UCSD-AML1 (cell line): ENCODE data around the gene C14orf119.
"Not testable (repeated sequence)": the region's sequence is repeated elsewhere in the genome, so short reads cannot be mapped to it uniquely, and the experiment has no call there.

Experiments
- DNase-seq: peaks from one replicate; lab custom pipeline; 2025; ENCODE audit not compliant: unreplicated experiment; lab: John Stamatoyannopoulos, UW

Gene C14orf119

DNA sequence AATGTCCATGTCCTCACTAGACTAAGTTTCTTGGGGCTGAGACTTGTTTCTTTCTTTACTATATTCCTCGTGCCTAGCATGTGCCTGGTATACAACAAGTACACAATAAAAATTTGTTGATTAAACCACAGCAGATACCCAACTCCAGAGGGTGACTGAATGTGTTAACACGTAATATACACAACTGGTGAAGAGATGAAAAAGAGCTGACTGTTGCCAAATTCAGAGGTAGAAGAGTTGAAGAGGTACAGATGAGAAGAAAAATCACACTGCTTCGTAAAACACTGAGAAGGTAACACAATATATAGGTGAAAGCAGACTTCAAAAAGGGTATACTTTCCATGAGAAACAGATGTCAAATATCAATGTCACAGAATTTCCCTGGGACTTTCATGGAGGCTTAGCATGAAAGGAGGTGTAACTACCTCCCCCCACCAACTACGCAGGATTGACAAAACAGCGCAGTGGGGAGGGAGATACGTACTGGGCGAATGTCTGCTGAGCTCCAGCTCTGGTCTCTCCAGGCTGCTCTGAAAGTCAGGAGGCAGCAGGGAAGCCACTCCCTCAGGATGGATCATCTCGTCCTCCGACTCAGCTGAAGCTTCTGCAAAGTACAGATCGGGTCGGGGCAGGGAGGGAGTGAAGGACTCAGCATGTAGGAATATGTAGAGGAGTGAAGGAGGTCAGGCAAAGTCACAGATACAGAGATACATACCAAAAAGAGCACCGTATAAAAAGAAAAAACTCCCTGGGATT lies 5.6 kb upstream of the C14orf119 start:
- no peak for DNase-seq

DNA sequence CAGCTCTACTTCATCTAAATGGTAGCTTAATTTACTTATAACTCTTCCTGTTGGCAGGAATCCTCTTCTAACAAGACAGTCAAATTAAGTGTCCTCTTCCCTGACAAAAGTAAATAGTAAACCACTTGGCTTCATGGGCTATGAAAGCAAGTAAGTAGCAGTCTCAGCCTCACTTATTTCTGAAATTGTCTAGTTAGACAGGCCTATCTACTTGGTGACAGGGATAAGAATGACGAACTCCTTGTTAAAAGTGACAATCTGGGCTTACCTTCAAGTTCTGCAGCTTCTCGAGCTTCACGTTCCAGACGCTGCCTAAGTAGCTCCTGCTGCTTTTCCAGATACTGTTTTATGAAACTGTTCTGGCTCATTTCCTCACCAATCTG lies 5.1 kb upstream of the C14orf119 start:
- no peak for DNase-seq

DNA sequence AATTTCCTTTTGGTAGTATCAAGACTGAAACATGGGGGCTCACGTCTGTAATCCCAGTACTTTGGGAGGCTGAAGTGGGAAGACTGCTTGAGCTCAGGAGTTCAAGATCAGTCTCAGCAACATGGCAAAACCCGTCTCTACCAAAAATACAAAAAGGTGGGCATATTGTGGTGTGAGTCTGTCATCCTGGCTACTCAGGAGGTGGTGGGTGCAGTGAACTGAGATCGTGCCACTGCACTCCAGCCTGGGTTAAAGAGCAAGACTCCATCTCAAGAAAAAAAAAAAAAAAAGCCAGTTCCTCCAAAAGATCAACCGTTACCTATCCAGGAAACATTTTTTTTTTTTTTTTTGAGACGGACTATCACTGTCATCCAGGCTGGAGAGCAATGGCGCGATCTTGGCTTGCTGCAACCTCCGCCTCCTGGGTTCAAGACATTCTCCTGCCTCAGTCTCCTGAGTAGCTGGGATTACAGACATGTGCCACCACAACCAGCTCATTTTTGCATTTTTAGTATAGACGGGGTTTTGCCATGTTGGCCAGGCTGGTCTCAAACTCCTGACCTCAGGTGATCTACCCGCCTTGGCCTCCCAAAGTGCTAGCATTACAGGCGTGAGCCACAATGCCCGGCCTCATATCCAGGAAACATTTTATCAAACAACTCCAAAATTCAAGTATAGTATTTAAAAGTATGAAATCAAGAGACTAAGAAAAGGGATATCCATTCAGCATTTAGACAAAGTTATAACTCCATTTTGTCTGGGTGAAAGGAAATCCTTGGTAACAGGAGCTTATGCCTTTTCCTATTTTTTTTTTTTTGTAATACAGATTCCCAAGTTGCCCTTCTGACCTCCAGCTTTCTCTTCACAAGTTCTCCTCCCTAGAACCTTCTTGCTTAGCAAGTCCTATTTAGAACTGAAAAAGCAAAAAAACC lies 3.7 kb upstream of the C14orf119 start:
- DNase-seq = no peak

DNA sequence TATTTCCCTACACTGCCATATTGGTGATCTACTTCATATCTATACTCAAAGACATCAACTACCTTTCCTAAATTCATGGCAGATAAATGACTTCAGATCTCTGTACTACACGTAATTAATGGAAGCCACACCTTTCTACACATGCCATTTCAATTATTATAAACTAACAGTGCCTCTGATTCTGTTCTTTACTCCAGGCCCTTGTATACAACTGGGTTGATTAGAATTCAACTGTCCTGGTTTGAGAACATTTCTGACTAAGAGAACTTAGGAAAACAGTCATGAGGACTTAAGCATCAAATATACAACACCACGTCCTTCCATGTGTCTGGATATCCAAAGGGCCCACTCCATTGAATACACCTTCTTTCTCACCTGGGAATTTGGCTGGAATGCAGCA lies 2.2 kb upstream of the C14orf119 start:
- no peak for DNase-seq

DNA sequence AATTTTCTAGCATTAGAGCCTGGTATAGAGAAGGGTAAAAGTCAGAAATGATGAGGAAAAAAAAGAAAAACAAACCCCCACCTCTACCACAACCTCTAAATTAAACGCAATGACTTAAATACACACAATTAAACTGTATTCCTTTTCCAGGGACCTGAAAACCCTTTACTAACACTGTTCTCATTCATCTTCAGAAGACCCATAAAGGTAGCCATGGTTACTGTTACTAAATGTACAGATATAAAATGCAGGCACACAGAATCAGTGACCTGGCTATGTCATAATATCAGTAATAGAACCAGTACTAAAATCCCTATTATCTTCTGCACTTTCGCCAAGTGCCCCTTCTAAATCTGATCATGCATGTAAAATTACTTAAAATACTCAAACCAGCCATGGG lies 1.8 kb upstream of the C14orf119 start:
- DNase-seq = no peak

DNA sequence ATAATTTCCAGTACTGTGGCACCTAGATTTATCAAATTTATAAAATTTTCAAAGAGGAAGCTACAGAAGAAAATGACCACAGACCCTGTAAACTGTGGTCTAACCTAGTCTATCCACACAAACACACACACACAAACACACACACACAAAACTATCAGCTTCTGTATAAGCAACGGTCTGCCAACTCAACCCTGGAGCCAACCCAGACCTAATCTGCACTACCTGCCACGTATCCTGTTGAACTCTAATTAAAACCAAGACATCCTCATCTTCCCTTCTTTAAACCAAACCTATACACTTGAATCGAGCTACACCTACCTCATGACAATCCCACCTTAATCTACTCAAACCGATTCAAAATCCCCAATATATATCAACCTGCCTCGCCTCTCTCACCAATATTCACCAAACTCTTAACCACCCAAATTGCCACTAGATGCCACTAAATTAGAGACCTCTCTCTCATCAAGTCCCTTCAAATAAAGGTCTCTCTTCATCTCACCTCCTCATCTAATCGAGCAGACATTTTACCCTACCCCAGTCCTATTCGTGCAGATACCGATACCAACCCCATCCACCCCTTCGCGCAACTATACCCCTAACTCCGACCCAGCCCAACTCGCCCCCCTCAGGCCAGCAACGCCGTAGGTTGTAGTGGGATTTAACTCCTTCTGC lies 1.2 kb upstream of the C14orf119 start:
- DNase-seq = no peak

DNA sequence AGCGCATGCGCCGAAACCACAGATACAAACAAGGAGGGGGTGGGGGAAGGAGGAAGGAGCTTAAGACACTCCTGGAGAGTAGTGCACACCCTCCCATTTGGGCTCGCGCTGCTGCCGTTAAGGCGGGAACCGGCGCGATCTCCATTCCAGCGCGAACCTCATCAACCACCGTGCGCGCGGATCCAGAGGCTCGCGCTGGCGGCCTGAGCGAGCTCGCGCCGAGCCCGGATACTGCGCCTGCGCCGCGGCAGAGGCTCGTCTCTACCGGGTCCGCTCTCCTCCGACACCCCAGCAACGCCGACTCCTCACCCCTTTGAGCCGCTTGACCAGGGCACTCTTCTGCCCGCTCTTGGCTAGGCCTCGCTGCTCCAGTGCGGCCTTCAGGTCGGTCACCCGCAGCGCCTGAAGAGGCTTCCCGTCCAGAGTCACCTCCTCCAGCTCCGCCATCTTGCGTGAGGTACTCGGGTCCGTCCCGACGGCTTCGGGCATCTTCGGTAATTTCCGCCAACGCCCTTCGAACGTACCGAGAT lies 574 bp upstream of the C14orf119 start, which contains the start of gene ACIN1:
TSS of gene ACIN1 (minus strand) at position 471 of the 530 bp plus-strand sequence. CDS start at position 447, 24 bp downstream.
- DNase-seq = no peak

DNA sequence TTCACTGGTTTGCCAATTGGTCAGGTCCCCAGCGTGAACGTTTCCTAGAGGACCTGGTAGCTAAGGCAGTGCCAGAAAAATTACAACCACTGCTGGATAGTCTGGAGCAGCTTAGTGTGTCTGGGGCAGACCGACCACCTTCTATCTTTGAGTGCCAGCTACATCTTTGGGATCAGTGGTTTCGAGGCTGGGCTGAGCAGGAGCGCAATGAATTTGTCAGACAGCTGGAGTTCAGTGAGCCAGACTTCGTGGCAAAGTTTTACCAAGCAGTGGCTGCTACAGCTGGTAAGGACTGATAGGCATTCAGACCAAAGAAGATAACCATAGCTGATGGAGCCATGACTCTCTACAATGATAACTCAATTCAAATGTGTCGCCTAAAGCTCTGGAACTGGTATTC lies 2.5 kb downstream of the C14orf119 start:
- no peak for DNase-seq

DNA sequence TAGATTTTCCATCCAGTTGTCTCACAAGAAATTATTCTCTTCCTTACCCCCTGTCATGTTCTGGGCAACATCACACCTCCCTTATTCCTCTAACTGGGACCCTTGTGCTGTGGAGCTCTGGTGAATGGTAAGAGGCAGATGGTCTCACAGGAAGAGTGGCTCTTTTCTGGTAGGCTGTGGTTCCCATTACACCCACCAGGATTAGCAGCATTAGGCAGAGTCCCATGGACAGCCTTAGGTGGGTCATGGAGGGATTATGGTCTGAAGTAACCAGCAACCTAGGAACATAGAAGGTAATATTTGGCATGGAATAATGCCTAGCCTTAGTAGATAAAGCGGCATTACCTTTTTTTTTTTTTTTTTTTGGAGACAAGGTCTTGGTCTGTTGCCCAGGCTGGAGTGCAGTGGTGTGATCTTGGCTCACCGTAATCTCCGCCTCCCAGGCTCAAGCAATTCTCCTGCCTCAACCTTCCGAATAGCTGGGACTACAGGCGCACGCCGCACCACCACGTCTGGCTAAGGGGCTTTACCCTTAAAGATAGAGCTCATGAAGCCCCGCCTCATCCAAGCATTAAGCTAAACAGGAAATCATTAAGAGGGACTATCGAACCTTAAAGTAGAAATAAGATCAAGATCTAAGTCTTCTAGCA lies 4.0 kb downstream of the C14orf119 start:
- DNase-seq = no peak

DNA sequence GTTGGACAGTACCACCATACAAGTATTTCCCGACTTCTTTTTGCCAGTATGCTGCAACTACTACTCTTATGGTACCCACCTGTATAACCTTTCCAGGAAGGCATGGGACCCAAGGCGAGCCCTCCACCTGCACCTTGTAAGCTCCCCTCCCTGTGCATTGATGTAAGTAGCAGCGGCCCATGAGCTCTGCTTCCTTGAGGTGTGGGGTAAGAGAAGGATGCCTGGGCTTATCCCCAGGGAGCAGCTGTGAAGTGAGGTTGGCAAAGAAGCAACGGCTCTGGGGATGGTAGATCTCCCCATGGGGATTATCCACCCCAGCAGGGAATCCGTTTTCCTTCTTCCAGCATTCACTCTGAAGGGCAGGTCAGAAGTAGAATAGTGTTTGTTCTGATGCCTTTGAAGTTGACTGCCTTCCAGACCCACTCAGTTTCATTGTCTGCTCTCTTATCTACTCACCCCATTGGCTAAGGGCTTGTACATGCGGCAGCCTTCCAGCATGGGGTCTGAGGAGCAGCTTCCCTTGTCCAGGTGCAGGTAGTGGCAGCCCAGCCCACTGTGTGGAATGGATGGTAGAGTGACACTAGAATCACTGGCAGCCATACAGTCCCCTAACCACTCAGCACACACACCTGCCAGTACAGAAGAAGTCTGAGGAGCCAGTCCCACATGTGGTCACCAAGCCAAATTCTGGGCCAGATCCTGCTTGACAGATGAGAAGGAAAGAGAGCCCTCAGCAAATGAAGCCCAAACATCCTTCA lies 6.1 kb downstream of the C14orf119 start:
- no peak for DNase-seq

DNA sequence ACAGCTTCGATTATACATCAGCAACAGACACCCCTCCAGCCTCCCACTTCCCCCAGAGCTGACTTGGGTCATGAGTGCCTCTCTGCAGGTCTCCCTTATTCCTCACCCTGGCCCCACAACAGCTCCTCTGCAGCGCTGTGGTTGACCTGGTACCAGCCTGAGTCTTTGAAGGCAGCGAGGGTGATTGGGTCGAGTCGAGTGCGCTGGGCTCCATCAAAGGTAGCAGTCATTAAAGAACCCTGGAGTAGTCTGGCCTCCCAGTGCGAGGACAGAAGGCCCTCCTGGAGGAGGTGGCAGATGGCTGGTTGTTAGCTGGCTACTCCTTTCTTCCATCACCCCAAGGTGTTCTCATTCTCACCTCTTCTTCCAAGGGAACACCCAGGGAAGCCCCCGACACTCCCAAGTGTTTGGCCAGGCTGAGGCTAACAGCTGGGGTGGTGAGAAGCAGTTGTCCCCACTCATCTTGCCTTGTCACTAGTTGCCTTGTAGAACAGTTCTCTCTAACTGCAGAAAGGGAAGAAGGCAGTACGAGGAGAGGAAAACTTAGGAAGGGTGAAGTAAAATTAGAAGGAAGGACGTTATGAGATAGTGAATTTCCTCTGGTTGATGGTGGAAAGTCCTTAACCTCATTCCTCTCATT lies 6.8 kb downstream of the C14orf119 start:
- DNase-seq = no peak

DNA sequence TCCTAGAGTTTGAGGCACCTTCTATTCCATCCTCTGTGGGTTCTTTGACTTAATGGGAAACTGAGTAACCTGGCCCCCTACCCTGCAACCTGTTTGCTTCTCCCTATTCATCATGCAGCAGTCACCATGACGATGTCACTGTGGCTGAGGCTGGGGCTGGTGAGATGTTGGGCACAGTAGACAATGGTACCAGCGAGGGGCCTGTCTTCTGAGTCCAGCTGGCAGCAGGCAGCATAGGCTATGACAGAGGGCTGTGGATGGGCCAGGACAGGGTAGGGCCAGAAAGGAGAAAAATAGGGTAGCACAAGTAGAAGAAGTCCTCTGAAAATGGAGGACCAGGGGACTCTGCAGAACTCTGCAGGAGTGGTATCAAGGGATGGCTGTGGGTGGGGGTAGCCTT lies 7.5 kb downstream of the C14orf119 start:
- no peak for DNase-seq

DNA sequence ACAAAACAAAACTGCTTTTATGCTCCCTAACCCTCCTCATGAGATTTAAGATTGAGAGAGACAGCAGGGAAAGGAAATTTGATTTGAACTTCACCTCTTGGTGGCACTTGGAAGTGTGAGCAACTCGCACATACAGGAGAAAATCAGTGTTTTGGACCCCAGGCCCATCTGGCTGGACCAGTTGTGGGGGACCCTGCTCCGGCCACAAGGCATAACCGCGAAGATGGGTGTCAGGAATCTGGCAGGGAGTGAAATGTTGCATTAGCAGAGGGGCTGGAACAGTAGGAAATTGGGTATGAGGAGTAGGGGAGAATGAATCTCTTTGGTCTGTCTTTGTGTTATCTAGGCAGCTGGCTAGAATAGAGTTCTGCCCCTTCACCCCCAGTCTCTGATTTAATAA lies 8.3 kb downstream of the C14orf119 start:
- no peak for DNase-seq

DNA sequence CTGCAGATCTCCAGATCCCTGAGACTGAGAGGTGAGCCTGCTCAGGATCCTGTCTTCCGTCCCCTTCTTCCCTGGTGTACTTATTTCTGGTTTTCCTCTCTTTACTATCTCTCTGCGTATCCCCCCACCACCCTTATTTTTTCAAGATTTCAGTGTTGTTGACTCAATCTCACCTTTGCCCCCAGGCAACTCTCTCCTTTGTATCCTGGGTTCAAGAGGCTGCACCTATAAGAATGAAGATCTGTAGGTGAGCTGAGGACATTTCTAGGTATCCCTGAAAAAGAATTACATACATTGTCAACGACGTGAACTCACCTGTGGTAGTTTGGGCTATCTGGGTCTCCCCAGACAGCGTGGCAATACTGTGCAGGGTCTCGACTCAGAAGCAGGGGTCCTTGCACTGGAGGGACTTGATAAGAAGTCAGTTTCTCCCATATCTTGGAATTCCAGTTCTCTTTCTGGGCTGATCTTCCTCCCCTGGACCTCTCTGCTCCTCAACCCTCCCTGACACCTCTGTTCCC lies 8.8 kb downstream of the C14orf119 start:
- no peak for DNase-seq

DNA sequence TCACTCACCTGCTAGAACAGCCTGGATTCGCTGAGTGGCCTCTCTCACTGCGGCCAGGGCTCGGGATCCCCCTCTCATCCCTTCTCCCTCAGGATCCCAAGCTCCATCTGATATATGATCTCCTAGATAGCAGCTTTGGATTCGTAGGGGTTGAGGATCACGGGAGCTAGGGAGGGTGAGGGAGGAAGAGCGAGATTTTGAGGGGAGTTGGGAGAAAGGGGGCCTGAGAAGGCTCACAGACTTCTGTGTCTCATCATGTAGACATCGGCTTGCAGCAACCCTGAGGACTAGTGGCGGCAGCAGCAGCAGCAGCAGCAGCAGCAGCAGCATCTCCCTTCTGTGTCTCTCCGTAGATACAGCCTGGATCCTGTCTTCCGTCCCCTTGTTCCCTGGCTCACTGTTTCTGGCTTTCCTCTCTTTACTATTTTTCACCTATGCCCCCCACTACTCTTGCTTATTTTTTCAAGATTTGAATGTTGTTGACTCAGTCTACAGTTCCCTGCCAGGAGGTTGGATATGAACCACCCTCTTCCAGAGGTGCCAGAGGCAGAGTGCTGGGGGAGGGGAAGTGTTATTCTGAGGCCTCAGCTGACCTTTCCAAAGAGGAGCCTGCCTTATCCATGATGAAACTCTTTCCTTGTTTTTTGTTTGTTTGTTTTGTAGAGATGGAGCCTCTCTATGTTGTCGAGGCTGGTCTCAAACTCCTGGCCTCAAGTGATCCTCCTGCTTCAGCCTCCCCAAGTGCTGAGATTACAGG lies 9.5 kb downstream of the C14orf119 start, which contains the start of gene CIROP:
TSS of gene CIROP (minus strand) at position 399 of the 757 bp plus-strand sequence. CDS start at position 330, 69 bp downstream.
- no peak for DNase-seq

DNA sequence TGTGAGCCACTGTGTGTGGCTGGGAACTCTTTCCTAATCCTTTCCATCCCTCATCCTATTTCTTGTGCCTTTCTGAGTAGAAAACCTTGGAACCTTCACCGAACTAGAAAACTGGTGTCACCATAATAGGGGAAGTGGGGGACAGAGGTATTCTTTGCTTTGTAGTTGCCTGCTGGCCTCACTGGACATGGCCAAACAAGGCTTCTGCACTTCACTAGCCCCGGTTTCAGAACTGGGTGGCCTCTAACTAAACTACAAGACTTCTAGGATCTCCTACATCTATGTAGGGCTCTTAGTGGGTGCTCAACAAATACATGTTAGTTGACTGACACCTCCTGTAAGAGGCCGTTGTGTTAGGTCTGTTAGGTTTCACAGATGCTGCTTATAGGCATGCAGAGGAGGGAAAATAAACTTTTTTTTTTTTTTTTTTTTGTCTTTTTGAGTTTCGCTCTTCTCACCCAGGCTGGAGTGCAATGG lies 10.1 kb downstream of the C14orf119 start:
- DNase-seq = no peak

DNA sequence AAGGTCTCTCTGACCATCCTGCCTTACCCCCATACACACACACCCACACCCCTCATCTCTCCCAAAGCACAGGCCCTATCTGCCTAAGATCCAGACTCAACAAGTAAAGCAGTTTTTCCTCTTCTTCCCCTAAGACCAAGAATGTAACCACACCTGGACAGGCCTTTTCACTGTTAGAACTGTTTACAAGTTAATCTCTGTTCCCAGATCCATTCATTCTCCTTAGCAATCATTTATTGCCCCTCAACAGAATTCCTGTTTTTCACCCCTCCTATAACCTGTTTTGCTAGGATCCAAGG lies 11.4 kb downstream of the C14orf119 start:
- no peak for DNase-seq

DNA sequence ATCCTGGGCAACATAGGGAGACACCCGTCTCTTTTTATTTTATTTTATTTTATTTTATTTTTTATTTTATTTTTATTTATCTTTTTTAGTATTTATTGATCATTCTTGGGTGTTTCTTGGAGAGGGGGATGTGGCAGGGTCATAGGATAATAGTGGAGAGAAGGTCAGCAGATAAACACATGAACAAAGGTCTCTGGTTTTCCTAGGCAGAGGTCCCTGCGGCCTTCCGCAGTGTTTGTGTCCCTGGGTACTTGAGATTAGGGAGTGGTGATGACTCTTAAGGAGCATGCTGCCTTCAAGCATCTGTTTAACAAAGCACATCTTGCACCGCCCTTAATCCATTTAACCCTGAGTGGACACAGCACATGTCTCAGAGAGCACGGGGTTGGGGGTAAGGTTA lies 12.3 kb downstream of the C14orf119 start:
- not testable (repeated sequence) for DNase-seq

DNA sequence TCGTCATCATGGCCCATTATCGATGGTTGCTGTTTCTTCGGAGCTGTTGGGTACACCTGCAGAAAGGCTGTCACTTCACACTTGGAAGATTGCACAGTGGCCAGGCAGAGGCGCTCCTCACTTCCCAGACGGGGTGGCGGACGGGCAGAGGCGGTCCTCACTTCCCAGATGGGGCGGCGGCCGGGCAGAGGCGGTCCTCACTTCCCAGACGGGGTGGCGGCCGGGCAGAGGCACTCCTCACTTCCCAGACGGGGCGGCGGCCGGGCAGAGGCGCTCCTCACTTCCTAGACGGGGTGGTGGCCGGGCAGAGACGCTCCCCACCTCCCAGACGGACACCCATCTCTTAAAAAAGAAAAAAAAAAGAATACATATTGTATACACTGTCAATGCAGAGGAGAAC lies 12.9 kb downstream of the C14orf119 start:
- DNase-seq = not testable (repeated sequence)
